Stimulated activated CD4-positive, alpha-beta T cell treated with anti-CD3 and anti-CD28 coated beads, Interleukin-15, amount 100 ng/mL, for 1 hour (primary cell): Measurements from ENCODE around the gene KRTAP5-2.
"Not testable (repeated sequence)": the region's sequence is repeated elsewhere in the genome, so short reads cannot be mapped to it uniquely, and the experiment has no call there.

ENCODE experiments used
- DNase-seq, 2 donors: peaks; one replicate each; pipeline ENCODE4 v3.0.0-alpha.2; 2020; ENCODE audit warnings: low read depth in 1 of 2, low spot score in 1 of 2

Gene KRTAP5-2

GRCh38 chr11:1628506-1629325 is 30.6 kb upstream of the KRTAP5-2 start:
- DNase-seq: peak; percentile 36 to 53

GRCh38 chr11:1625541-1625940 is 27.4 kb upstream of the KRTAP5-2 start:
- no peak for DNase-seq

GRCh38 chr11:1624621-1625020 is 26.5 kb upstream of the KRTAP5-2 start:
- DNase-seq: no peak

- no peak for DNase-seq
Observed at GRCh38 chr11:1623716-1624115, 25.6 kb upstream of the KRTAP5-2 start.

- no peak for DNase-seq
Observed at GRCh38 chr11:1622086-1622485, 24.0 kb upstream of the KRTAP5-2 start, which contains the start of gene KRTAP5-4. TSS of gene KRTAP5-4 (minus strand) at chr11:1622138. CDS start at chr11:1622093, 45 bp downstream.

GRCh38 chr11:1619449-1619848 is 21.4 kb upstream of the KRTAP5-2 start:
- DNase-seq: no peak

DNA sequence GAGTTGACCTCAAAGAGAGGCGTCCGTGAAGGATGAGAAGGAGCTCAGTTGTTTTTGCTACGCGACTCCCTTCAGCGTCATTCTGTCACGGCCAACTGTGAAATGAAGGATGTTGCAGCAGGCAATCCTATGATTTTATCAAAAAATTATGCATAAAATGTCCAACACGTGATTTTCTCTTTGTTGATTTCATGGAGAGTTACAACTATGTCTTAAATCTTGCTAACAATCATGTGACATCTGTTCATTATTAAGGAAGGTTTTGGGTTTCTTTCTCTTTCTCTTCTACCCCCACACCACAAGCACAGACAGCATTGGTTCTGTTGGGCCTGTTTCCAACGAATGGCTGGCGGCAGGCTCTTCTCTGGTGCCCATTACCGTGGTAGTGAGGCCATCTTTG is 20.1 kb upstream of the KRTAP5-2 start:
- DNase-seq: no peak

DNA sequence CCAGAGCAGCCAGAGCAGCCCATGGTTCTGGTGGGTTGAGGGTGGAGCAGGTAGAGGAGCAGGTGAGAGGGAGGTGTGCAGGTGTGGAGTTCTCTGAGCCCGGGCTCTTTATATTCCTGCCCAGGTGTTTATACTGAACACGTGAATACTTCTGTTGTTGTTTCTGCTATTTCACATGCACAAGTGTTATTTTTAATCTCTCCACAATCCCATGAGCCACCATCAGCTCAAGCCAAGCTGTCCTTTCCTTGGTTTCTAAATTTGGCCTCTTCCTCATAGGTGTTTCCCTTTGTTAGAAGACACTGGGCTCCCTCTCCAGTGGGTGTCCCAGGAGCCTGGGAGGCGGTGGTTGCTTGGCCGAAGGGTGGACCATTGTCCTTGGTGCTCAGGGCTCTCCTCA is 10.3 kb upstream of the KRTAP5-2 start, which contains the start of gene KRTAP5-3:
Gene KRTAP5-3 (minus strand): TSS at position 101 of the 400 bp plus-strand sequence. CDS start 78 bp downstream, at position 23.
- DNase-seq: no peak

DNA sequence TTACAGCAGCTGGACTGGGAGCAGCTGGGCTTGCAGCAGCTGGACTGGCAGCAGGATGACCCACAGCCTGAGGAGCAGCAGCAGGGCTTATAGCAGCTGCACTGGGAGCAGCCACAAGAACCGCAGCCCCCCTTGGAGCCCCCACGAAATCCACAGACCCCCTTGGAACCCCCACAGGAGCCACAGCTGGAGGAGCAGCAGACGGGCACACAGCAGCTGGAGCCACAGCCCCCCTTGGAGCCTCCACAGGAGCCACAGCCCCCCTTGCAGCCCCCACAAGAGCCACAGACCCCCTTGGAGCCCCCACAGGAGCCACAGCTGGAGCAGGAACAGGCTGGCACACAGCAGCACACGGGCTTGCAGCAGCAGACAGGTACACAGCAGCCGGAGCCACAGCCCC is 9.8 kb upstream of the KRTAP5-2 start:
- not testable (repeated sequence) for DNase-seq

GRCh38 chr11:1607156-1607845 is 9.2 kb upstream of the KRTAP5-2 start:
- DNase-seq: not testable (repeated sequence)

DNA sequence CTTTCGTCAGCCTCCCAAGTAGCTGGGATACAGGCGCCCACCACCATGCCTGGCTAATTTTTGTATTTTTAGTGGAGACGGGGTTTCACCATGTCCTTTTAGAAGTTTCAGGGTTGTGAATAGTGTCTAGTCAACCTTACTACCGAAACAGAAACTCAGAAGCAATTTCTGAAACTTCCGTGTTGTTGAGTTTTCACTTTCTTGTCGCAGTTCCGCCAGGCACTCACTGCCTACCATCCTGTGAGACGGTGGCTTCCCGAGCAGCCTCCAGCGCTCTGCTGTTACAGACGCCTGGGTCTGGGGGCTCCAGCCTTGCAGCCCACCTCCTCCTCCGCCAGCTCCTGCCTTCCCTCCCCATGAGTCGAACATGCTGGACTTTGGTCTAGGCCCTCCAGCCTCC is 7.8 kb upstream of the KRTAP5-2 start:
- not testable (repeated sequence) for DNase-seq

DNA sequence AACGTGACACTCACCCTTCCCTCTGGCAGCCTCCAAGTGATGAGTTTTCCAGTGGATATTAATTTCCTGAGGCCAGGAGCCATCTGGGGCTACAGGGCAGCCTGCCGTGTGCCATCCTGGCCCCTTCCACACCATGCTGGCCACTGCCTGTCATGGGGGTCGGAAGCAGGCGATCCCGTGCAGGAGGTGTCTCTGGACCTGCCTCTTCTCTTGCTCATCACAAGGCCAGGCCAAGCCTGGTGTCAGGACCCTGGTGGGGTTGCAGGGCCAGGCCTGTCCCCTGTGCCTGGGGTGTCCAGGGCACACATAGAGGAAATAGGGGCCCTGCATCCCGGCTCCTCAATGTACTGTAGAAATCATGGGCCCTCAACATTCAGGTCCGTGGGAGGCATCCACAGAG is 6.6 kb upstream of the KRTAP5-2 start:
- no peak for DNase-seq

GRCh38 chr11:1604181-1604580 is 6.1 kb upstream of the KRTAP5-2 start:
- no peak for DNase-seq

GRCh38 chr11:1603629-1604028 is 5.5 kb upstream of the KRTAP5-2 start:
- DNase-seq: no peak

- not testable (repeated sequence) for DNase-seq
Observed at GRCh38 chr11:1601663-1602062, 3.6 kb upstream of the KRTAP5-2 start.

GRCh38 chr11:1600626-1601025 is 2.5 kb upstream of the KRTAP5-2 start:
- DNase-seq: no peak

DNA sequence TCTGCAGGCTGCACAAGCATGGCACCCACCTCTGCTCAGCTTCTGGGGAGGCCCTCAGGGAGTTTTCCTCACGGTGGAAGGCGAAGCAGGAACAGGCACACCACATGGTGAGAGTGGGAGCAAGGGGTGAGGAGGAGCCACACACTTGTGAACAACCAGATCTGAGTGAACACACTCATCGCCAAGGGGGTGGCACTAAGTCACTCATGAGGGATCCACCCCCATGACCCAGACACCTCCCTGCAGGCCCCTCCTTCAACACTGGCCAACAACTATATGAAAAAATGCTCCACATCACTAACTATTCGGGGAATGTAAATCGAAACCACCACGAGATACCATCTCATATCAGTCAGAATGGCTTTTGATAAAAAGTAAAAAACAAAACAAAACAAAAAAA is 722 bp upstream of the KRTAP5-2 start:
- no peak for DNase-seq

DNA sequence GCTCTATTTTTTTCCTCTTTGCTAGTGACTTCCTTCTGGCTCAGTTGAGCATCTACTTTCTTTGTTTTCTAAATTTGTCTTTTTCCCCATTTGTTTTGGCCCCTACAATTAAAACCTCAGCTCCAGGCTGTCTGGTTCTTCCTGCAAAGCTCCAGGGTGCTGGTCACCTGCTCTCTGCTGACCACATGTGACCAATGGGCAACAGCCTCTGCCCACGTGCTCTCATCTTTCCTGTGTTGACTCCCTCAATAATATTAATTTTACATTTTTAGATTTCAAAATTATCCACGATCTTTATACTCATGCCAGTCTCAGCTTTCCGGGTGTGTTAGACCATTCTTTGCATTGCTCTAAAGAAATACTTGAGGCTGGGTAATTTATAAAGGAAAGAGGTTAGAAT is 312 bp upstream of the KRTAP5-2 start:
- not testable (repeated sequence) for DNase-seq

GRCh38 chr11:1597331-1597993 is 632 bp downstream of the KRTAP5-2 start:
- DNase-seq: no peak

DNA sequence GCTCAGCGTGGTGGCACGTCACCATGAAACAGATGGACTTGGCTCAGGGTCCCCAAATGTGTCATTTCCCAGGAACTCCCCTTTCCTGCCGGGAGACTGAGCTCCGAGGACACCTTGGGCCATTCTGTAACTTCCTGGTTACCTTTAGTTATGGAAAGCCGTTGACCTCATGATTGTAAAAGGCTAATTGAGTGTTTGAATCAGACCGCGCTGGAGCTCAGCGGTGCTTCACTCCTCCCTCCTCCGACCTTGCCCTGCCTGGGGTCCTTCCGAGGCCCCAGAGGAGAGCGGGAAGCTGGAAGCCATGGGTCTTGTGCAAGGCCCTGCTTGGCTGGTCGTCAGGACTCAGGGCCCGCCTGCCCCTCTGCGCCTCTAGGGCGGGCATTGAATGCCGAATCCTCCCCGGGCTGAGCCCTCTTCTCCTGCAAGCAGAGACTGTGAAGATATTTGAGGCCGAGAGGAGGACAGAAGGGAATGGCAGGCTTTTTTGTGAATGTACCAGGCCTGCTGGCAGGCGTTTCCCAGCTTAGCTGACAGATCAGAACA is 1.4 kb downstream of the KRTAP5-2 start:
- not testable (repeated sequence) for DNase-seq

DNA sequence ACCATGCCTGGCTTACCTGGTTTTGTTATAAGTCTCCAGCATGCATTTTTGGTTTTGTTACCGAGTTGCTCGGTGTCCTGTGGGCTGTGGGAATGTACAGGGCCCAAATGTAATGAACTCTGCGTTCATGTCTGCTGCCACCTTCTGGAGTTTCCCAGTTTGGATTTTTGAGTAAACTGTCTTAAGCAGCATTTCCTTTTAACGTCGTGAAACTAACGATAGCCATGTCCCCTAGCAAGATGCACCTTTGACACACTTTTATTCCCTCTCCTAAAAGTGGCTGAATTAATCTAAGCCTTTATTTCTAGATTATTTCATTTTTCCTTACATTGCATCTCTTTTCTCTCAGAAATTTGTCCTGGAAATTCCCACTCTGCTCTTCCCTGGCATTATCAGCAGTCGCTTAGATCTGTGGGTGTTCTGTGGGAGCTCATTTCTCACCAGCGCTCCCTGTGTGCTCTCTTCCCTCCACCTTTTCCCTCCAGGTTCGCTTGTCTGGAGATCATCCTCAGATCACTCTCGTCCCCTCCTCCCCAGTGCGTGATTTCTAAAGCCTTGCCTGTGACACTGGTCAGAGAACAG is 2.0 kb downstream of the KRTAP5-2 start:
- DNase-seq: not testable (repeated sequence)
